GM12865 (cell line): ENCODE measurements around the gene BICDL1.

Source experiments
- DNase-seq: peaks from one replicate; pipeline ENCODE4 v3.0.0; 2010; ENCODE audit warnings: low read depth
- H3K4me3 ChIP-seq: 2 replicates; pipeline ENCODE4 v1.5.1; 2011; ENCODE audit warnings: mild to moderate bottlenecking, low read depth, low read length, control low read depth
- TF ChIP-seq, protein P1 (sequence below): IDR thresholded peaks from 2 replicates; pipeline ENCODE4 v1.5.1; 2011; ENCODE audit warnings: low read length, control low read depth, low read depth, inconsistent platforms; ENCODE audit not compliant: insufficient read depth; ENCODE audit errors: missing control alignments

The BICDL1 gene

GRCh38 chr12:120090206-120090605 lies 101.2 kb downstream of the BICDL1 start:
- DNase-seq = no peak
- TF ChIP-seq, protein P1, sequence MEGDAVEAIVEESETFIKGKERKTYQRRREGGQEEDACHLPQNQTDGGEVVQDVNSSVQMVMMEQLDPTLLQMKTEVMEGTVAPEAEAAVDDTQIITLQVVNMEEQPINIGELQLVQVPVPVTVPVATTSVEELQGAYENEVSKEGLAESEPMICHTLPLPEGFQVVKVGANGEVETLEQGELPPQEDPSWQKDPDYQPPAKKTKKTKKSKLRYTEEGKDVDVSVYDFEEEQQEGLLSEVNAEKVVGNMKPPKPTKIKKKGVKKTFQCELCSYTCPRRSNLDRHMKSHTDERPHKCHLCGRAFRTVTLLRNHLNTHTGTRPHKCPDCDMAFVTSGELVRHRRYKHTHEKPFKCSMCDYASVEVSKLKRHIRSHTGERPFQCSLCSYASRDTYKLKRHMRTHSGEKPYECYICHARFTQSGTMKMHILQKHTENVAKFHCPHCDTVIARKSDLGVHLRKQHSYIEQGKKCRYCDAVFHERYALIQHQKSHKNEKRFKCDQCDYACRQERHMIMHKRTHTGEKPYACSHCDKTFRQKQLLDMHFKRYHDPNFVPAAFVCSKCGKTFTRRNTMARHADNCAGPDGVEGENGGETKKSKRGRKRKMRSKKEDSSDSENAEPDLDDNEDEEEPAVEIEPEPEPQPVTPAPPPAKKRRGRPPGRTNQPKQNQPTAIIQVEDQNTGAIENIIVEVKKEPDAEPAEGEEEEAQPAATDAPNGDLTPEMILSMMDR = no peak
- H3K4me3 ChIP-seq = no peak overlapping the region

DNA sequence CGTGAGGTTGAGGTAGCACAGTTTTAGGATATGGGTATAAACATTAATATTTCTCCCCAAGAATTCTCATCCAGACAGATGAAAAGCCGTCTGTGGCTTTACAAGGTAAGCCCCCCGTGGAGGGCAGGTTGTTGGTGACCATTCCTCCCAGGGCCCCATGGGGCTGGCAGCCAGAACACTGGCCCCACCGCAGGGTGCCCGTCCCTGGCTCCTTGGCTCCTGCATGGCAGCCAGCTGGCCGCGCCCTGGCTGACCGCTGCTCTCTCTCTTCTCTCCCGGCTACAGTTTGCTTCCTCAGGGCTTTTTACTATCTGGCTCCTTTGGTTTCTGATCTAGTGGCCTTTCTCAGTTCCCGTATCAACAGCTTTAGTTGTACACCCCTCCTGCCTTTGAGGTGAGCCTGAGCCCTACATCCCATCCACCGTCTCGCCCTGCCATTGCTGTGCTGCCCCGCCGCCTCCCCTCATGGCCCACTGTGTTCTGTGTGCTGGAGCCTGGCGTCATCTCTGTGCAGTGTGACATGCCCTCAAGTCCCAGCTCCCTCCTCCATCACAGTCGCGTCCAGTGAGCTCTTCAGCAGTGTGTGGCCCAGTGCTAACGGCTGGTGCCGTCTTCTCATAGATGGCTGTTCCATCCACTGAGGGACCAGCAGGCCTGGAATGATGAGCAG lies 101.7 kb downstream of the BICDL1 start:
- no peak overlapping the region for H3K4me3 ChIP-seq
- TF ChIP-seq, protein P1 = no peak
- no peak for DNase-seq

- DNase-seq = no peak
- no peak overlapping the region for H3K4me3 ChIP-seq
- TF ChIP-seq, protein P1 = no peak
Observed at GRCh38 chr12:120091371-120092090, 102.5 kb downstream of the BICDL1 start.

DNA sequence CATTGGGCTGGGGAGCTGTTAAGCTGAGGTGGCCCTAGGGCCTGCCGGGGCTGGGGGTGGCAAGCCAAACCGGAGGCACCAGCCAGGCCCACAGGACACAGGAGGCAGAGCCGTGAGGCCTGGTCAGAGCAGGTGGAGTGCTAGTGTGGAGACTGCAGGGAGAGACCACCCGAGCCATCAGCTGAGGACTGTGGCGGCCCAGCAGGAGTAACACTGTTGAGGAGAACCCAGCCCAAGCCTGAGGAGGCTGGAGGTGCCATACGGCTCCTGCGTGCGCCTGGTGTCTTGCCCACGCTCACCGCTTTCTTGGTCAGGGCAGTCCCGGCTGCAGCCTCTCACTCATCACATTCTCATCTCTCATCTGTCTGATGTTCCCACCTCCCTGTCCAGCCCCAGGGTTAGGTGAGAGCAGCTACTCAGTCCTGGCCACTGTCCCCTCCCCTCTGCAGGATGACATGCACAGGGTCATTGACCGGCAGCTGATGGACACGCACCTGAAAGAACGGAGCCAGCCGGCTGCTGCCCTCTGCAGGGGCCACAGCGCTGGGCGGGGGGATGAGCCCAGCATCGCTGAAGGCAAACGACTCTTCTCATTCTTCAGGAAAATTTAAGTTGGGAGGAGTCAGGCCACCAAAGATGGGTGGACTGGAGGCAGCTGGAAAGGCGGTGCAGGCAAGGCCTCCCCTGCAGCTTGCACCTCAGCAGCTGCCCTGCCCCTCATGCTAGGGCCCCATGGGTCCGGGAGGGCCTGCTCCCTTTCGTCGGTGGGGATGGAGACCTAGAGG lies 103.7 kb downstream of the BICDL1 start:
- TF ChIP-seq, protein P1 = no peak
- no peak for DNase-seq
- H3K4me3 ChIP-seq = no peak overlapping the region

- no peak for DNase-seq
- no peak overlapping the region for H3K4me3 ChIP-seq
Observed at GRCh38 chr12:120093336-120093591, 104.2 kb downstream of the BICDL1 start.

DNA sequence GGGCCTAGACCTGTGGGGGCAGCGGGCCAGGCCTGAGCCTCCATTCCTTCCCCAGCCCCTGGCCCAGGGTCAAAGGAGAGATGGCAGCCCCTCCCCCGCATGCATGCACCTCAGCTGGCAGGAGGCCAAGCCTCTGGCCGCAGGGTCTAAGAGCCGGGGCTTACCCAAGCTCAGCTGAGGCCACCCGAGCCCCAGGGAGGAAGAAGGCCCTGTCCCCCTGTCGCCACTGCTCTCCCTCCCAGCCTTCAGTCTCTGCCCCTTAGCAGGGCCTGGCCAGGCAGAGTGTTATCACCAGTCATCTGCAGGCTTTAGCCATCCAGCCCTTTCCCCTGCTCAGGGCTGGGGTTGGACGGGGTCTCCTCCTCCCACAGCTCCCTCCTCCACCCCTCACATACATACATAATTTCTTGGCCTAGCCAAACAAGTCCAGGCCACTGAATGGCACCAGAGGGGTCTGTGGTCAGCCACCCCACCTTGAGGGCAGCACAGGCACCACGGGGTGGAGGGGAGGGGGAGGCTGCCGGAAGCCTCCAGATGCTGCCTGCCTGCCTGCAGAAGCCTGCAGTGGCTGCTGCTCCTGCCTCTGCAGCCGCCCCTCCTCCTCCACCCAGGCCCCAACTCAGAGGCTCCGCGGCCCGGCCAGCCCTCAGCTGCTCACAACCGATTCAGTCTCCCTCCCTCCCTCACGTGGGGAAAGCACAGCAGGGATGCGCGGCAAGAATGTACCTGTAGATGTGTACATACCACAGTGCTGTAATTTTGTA lies 104.7 kb downstream of the BICDL1 start:
- no peak for DNase-seq

More at GRCh38 chr12:120093336-120093591, 104.2 kb downstream of the BICDL1 start:
- TF ChIP-seq, protein P1 = no peak

More for the DNA sequence above, 104.7 kb downstream of the BICDL1 start:
- TF ChIP-seq, protein P1 = no peak
- no peak overlapping the region for H3K4me3 ChIP-seq
